ENCODE data around the gene DDX50. TPM values are rescaled to one million over a fixed set of nuclear protein-coding genes. Genes with fewer than 3 reads are reported as not detected.
"Not testable (repeated sequence)": the region's sequence is repeated elsewhere in the genome, so short reads cannot be mapped to it uniquely, and the experiment has no call there.

DDX50 gene
- total RNA-seq, 1 donor from 2014 or later = 41.3 TPM

DNA sequence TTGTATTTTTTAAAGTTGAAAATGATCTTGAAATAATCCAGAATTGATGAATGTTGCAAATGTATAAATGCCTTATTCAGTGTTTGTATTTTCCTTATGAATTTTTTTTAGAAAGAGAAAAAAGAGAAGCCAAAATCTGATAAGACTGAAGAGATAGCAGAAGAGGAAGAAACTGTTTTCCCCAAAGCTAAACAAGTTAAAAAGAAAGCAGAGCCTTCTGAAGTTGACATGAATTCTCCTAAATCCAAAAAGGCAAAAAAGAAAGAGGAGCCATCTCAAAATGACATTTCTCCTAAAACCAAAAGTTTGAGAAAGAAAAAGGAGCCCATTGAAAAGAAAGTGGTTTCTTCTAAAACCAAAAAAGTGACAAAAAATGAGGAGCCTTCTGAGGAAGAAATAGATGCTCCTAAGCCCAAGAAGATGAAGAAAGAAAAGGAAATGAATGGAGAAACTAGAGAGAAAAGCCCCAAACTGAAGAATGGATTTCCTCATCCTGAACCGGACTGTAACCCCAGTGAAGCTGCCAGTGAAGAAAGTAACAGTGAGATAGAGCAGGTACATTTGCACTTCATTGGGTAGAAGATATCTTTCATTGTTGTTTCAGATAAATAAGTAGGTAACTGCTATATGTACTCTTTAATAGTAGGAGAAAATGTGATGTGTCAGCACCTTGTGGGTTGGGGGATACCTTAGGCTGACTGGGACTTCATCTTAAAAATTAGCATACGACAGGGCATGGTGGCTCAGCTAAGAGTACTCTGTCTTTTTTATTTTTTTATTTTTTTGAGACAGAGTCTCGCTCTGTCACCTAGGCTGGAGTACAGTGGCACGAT lies 58.8 kb downstream of the DDX50 start:
- DNase-seq (ENCODE audit: low spot score) (no peak), ATAC-seq (no peak)
- intact Hi-C loops (cut with DNase I) = no loop called here

DNA sequence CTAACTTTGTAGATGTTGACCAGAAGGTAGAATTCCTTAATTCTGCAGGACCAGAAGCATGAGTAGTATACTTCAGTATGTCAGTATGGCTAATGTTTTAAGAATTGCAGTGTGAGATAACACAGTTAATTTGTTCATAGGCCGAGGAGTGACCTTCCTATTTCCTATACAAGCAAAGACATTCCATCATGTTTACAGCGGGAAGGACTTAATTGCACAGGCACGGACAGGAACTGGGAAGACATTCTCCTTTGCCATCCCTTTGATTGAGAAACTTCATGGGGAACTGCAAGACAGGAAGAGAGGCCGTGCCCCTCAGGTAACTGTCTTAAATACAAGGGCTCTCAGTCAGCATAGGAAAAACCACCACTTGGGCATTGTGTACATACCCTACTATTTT lies 62.0 kb downstream of the DDX50 start:
- no peak for ATAC-seq
- no peak for DNase-seq (ENCODE audit: low spot score)
- intact Hi-C loops (cut with DNase I) = no loop called here

DNA sequence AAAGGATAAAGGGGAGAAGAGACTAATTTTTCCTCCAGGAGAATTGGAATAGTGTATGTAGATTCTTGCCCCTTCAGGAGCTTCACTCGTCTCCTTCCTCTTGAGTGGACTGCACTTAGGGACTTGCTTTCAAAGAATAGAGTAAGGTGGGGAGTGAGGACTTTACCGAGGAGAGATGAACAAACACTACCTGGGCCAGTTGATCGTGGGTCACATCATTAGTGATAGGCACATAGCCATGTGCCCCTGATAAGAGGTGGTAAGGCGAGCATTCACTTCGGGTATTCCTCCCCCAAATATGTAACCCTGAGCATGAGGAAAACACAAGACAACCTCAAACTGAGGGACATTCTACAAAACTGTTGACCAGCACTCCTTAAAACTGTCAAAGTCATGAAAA lies 72.9 kb downstream of the DDX50 start:
- ATAC-seq (no peak), DNase-seq (ENCODE audit: low spot score) (no peak)
- intact Hi-C loops (cut with DNase I) = no loop called here

DNA sequence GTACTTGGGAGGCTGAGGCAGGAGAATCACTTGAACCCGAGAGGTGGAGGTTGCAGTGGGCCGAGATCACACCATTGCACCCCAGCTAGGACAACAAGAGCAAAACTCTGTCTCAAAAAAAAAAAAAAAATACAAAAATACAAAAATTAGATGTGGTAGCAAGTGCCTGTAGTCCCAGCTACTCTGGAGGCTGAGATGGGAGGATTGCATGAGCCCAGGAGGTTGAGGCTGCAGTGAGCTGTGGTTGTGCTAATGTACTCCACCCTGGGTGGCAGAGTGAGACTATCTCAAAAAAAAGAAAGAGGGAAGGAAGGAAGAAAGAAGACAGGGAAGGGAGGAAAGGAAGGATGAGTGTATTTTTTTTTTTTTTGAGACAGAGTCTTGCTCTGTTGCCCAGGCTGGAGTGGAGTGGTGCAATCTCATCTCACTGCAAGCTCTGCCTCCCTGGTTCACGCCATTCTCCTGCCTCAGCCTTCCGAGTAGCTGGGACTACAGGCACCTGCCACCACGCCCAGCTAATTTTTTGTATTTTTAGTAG lies 74.9 kb downstream of the DDX50 start:
- intact Hi-C loops (cut with DNase I); DNase-seq (ENCODE audit: low spot score); ATAC-seq: not testable (repeated sequence)

DNA sequence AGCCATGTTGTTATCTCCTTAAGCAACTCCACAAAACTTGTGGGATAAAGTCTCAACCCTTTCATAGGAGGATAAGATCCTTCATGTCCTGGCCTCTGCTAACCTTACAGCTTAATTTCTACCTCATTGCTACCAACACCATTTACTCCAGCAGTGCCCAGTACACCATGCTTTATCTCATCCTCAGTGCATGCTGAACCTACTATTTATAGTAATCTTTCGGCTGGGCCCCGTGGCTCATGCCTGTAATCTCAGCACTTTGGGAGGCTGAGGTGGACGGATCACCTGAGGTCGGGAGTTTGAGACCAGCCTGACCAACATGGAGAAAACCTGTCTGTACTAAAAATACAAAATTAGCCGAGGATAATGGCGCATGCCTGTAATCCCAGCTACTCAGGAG lies 78.6 kb downstream of the DDX50 start:
- ATAC-seq; DNase-seq (ENCODE audit: low spot score); intact Hi-C loops (cut with DNase I): not testable (repeated sequence)

DNA sequence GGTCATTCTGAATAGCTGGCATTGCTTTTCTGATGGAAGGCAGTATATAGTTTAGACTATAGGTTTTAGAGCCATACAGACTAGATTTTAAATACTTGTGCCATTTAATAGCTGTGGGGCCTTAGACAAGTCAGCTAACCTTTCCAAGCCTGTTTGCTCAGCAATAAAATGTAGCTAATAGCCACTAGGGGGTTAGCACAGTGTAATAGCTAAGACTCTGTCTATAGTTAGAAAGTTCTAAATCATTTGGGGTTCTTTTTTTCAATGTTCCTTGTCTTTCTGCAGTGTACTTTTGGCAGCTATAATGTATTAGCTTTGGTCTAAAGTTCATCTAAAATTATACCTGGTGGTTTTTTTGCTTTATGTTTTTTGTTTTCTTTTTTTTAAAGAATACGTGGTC lies 80.0 kb downstream of the DDX50 start:
- intact Hi-C loops (cut with DNase I) = no loop called here
- no peak for DNase-seq (ENCODE audit: low spot score)
- no peak for ATAC-seq

GRCh38 chr10:68982389-68982788 lies 81.3 kb downstream of the DDX50 start:
- ATAC-seq (no peak), DNase-seq (ENCODE audit: low spot score) (no peak)
- intact Hi-C loops (cut with DNase I) = no loop called here

- ATAC-seq (no peak), DNase-seq (ENCODE audit: low spot score) (no peak)
- intact Hi-C loops (cut with DNase I) = no loop called here
Observed at GRCh38 chr10:68987611-68988010, 86.5 kb downstream of the DDX50 start.

DNA sequence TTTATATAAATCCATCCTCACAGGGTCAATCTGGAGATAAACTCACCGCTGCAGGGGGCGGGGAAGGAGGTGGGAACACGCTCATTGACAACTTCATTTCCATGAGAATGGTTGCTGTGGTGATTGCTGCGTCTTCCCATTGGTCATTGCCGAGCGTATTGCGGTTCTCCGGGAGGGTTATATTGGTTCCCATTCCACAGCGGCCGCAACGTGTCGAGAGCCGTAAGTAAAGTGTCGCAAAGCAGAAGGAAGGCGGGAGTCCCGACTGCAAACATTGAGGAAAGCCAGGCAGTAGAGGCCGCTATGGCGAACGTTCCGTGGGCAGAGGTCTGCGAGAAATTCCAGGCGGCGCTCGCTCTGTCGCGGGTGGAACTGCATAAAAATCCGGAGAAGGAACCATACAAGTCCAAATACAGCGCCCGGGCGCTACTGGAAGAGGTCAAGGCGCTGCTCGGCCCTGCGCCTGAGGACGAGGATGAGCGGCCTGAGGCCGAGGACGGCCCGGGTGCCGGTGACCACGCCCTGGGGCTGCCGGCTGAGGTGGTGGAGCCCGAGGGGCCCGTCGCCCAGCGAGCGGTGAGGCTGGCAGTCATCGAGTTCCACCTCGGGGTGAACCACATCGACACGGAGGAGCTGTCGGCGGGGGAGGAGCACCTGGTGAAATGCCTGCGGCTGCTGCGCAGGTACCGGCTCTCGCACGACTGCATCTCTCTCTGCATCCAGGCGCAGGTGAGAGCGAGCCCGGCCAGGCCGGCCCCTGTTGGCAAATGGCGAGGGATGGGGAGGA lies 87.6 kb downstream of the DDX50 start, which contains the start of gene KIFBP:
KIFBP (plus strand) TSS at position 274 of the 787 bp plus-strand sequence; CDS start at position 304, 30 bp downstream.
- intact Hi-C loops (cut with DNase I) = no loop called here
- ATAC-seq (peak; percentile 98), DNase-seq (ENCODE audit: low spot score) (peak; percentile 95)

GRCh38 chr10:68989317-68989990 lies 88.3 kb downstream of the DDX50 start:
- DNase-seq (ENCODE audit: low spot score) = no peak
- no peak for ATAC-seq
- intact Hi-C loops (cut with DNase I) = no loop called here

DNA sequence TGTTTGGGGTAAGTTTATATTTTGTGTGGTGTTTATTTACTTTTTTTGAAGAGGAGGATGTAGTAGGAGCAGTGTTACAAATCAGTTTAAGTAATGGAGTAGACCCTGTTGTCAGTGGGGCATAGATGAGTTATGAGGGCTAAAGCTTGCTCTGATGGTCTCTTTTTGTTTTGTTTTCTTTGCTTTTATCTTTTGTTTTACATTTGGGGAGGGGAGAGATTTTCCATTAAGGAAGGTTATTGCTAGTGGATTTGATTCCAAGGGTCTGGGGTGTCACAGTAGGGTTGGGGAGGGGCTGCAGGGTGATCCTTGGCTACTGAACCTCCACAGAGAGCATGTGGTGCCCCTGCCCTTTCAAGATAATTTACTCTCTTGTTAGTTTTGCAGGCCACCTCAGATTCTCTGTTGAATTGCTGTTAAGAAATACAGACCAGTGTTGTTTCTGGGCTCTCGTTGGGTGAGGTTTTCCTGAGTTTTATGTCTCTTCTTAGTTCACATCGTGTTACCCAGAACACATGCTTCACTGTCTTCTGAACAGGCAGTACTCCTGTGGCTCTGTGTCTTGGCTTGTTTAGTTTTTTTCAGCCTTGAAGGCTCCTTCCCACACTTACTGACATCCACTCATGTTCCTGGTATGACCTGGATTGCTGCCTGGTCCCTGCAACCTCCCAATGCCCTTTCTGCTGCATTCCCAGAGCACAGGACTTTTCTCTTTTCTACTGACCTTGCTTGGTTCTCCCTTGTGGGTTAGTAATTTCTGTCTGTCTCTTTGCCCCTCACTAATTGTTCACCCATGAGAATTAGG lies 91.7 kb downstream of the DDX50 start:
- intact Hi-C loops (cut with DNase I) = loop anchor here (10.0 kb wide), 1 partner anchor 102 kb away; no protein-coding TSS in a partner anchor
- ATAC-seq (peak; percentile 42), DNase-seq (ENCODE audit: low spot score) (no peak)

Other genes starting within 250 kb of the DDX50 start
- gene CCAR1, start 180.1 kb upstream of the DDX50 start, total RNA-seq = 55.9 TPM
- 0.27 TPM for gene STOX1, start 73.8 kb upstream of the DDX50 start, total RNA-seq
- gene DDX21, start 54.9 kb downstream of the DDX50 start, total RNA-seq = 41.0 TPM
- gene KIFBP, start 87.5 kb downstream of the DDX50 start, total RNA-seq = 30.4 TPM
- 146 TPM for gene SRGN, start 186.8 kb downstream of the DDX50 start, total RNA-seq
- 53.6 TPM for gene VPS26A, start 222.9 kb downstream of the DDX50 start, total RNA-seq